HepG2 (cell line): Measurements from ENCODE around the gene SERBP1.

ENCODE experiments used
- CTCF ChIP-seq: sonication (generic); formaldehyde crosslinking; IDR thresholded peaks from 2 replicates; pipeline ENCODE4 v1.5.0; 2020; ENCODE audit warnings: mild to moderate bottlenecking, missing genetic modification reagents, moderate library complexity
- E2F1 ChIP-seq: sonication (generic); formaldehyde crosslinking; IDR thresholded peaks from 2 replicates; pipeline ENCODE4 v1.5.0; 2020; ENCODE audit warnings: missing genetic modification reagents
- NFRKB ChIP-seq: fragments of 450-650 bp; IDR thresholded peaks from 2 replicates; pipeline ENCODE4 v1.6.1; 2017
- USF2 ChIP-seq, 2 experiments: sonication (generic) in 1 of 2; formaldehyde crosslinking in 1 of 2; IDR thresholded peaks; 2 replicates each; pipeline versions ENCODE4 v1.5.1 to v1.6.1; 2011 to 2020; ENCODE audit warnings: borderline replicate concordance in 1 of 2, low read depth in 1 of 2, low read length in 1 of 2, mild to moderate bottlenecking in 1 of 2, missing genetic modification reagents in 1 of 2, moderate library complexity in 1 of 2
- ZNF343 ChIP-seq: sonication (generic); formaldehyde crosslinking; IDR thresholded peaks from 2 replicates; pipeline ENCODE4 v1.4.0; 2020; ENCODE audit warnings: mild to moderate bottlenecking, missing genetic modification reagents
- ZNF598 ChIP-seq: sonication (generic); formaldehyde crosslinking; IDR thresholded peaks from 2 replicates; pipeline ENCODE4 v1.5.1; 2020; ENCODE audit warnings: mild to moderate bottlenecking, missing genetic modification reagents, borderline replicate concordance
- ZNF740 ChIP-seq: sonication (generic); formaldehyde crosslinking; IDR thresholded peaks from 2 replicates; pipeline ENCODE4 v1.4.0; 2020; ENCODE audit warnings: missing genetic modification reagents

- TF ChIP-seq ZNF598 (CRISPR knock-in tag) (no peak), ZNF740 (CRISPR knock-in tag) (no peak), USF2 (IDR thresholded peaks at IDR 0.05; ENCODE audit: low read depth, low read length) (no peak), USF2 (CRISPR knock-in tag; IDR thresholded peaks at IDR 0.05; ENCODE audit: borderline replicate concordance) (no peak), CTCF (CRISPR knock-in tag) (no peak), NFRKB (no peak), E2F1 (CRISPR knock-in tag) (no peak), ZNF343 (CRISPR knock-in tag) (no peak)
Observed at GRCh38 chr1:67381154-67381553, 49.0 kb downstream of the SERBP1 start.
